LNCaP clone FGC (cell line): ENCODE results near the gene RASGRP2.

Source experiments
- DNase-seq: peaks from one replicate; pipeline ENCODE4 v3.0.0-alpha.2; 2011; ENCODE audit warnings: low read depth
- H3K4me3 ChIP-seq: 2 replicates; pipeline ENCODE4 v1.5.1; 2011; ENCODE audit warnings: mild to moderate bottlenecking, low read depth, low read length, control low read depth
- TF ChIP-seq, protein P1 (sequence below): IDR thresholded peaks from 2 replicates; pipeline ENCODE4 v1.5.1; 2012; ENCODE audit warnings: mild to moderate bottlenecking; ENCODE audit not compliant: control insufficient read depth, insufficient read depth; ENCODE audit errors: extremely low read depth

RASGRP2 gene

GRCh38 chr11:64686466-64687170 is 57.3 kb downstream of the RASGRP2 start:
- H3K4me3 ChIP-seq: no peak overlapping the region
- TF ChIP-seq, protein P1, sequence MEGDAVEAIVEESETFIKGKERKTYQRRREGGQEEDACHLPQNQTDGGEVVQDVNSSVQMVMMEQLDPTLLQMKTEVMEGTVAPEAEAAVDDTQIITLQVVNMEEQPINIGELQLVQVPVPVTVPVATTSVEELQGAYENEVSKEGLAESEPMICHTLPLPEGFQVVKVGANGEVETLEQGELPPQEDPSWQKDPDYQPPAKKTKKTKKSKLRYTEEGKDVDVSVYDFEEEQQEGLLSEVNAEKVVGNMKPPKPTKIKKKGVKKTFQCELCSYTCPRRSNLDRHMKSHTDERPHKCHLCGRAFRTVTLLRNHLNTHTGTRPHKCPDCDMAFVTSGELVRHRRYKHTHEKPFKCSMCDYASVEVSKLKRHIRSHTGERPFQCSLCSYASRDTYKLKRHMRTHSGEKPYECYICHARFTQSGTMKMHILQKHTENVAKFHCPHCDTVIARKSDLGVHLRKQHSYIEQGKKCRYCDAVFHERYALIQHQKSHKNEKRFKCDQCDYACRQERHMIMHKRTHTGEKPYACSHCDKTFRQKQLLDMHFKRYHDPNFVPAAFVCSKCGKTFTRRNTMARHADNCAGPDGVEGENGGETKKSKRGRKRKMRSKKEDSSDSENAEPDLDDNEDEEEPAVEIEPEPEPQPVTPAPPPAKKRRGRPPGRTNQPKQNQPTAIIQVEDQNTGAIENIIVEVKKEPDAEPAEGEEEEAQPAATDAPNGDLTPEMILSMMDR: no peak
- DNase-seq: no peak

GRCh38 chr11:64685536-64685935 is 58.4 kb downstream of the RASGRP2 start:
- TF ChIP-seq, protein P1: no peak
- no peak overlapping the region for H3K4me3 ChIP-seq
- DNase-seq: no peak

GRCh38 chr11:64684357-64684756 is 59.6 kb downstream of the RASGRP2 start:
- DNase-seq: no peak
- no peak overlapping the region for H3K4me3 ChIP-seq
- TF ChIP-seq, protein P1: no peak

- H3K4me3 ChIP-seq: no peak overlapping the region
- no peak for DNase-seq
- TF ChIP-seq, protein P1: no peak
Measured at GRCh38 chr11:64681171-64681570, 62.8 kb downstream of the RASGRP2 start.

DNA sequence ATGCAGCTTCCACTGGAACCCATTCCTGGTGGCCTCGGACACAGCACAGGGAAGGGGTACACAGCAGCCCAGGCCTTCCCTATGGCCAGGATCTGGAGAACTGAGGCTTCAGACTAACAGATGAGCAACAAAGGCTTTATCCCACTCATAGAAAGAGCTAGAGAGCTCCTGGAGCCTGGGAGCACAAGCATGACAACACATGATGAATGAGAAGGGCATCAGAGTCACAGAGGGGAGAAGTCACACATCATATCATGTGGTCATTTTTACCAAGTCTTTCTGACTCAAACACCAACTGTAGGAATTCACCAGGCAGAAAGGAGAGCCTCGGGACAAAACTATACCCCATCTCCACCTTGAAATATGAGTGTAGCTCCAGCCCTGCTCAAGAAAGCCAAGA is 64.1 kb downstream of the RASGRP2 start:
- no peak for DNase-seq
- TF ChIP-seq, protein P1: no peak
- H3K4me3 ChIP-seq: no peak overlapping the region

GRCh38 chr11:64677441-64678023 is 66.4 kb downstream of the RASGRP2 start:
- H3K4me3 ChIP-seq: no peak overlapping the region
- no peak for DNase-seq
- TF ChIP-seq, protein P1: no peak
